M059J (cell line): ENCODE data around the gene UPF1. TPM values are rescaled to one million over a fixed set of nuclear protein-coding genes. Genes with fewer than 3 reads are reported as not detected.
A peak's percentile ranks its signal among the peaks of the same experiment; 100 is the strongest.
"Not testable (repeated sequence)": the region's sequence is repeated elsewhere in the genome, so short reads cannot be mapped to it uniquely, and the experiment has no call there.

ENCODE experiments used
- DNase-seq: peaks from one replicate; pipeline ENCODE4 v3.0.0-alpha.2; 2012; ENCODE audit warnings: low read depth
- total RNA-seq: library from RNA; depleted of rRNA; stranded (reverse); fragments of >200 nt; shearing (Covaris generic); gene quantifications from 2 replicates; pipeline ENCODE4 v1.2.3, GENCODE V29; 2014

Gene UPF1
- total RNA-seq, 1 experiment from 2014 or later: 131 TPM

DNA sequence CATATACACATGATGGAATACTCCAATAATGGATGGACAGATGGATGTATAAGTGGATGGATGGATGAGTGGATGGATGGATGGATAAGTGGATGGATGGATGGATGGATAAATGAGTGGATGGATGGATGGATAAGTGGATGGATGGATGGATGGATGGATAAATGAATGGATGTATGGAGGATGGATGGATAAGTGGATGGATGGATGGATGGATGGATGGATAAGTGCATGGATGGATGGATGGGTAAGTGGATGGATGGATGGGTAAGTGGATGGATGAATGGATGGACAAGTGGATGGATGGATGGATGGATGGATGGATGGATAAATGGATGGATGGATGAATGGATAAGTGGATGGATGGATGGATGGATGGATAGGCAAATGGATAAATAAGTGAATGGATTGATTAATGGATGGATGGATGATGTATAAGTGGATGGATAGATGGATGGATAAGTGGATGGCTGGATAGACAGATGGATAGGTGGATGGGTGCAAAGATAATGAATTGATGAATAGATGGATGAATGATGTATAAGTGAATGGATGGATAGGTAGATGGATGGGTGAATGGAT lies 32.3 kb upstream of the UPF1 start:
- no peak for DNase-seq

DNA sequence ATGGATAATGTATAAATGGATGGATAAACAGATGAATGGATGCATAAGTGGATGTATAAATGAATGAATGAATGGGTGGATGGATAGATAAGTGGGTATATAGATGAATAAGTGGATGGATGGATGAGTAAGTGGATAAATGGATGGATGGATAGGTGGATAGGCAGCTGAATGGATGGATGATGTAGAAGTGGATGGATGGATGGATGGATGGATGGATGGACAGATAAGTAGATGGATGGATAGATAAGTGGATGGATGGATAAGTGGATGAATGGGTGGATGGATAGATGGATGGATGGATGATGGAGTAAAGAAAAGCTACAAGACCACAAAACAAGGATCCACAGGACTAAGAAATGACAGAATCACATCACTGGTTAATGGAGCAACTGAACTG lies 31.7 kb upstream of the UPF1 start:
- DNase-seq: no peak

DNA sequence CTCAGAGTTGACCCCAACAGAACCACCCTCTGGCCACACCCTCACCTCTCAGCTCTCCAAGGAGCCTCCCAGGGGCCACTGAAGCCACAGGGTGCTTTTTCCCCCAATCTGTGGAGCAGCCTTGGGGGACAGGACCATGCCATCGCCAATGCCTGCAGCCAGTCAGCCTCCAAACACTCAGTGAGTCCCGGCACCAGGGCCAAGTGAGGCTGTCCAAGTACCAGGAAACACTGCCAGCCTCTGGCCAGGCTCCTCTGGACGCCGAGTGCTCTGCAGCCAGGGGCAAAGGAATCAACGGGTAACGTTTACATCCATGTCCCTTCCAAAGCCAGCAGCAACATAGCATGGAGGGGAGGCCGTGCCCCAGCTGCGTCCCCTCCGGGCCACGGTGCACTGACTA lies 31.1 kb upstream of the UPF1 start:
- no peak for DNase-seq

DNA sequence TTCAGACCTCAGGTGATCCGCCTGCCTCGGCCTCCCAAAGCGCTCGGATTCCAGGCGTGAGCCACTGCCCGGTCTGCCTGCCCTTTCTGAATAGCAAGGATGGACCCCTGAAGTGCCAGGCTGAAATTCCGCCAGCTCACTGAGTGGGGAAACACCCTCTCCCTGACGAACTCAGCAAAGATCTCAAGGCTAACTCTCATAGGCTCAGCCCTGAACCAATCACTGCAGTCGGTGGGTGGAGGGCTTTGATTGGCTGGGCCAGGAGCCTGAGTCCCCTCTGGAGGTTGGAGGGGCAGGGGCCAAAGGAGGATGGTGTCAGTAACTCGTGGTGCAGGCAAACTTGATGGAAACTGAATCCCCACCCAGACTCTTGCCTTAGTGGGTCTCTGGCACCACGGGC lies 29.4 kb upstream of the UPF1 start:
- DNase-seq: no peak

DNA sequence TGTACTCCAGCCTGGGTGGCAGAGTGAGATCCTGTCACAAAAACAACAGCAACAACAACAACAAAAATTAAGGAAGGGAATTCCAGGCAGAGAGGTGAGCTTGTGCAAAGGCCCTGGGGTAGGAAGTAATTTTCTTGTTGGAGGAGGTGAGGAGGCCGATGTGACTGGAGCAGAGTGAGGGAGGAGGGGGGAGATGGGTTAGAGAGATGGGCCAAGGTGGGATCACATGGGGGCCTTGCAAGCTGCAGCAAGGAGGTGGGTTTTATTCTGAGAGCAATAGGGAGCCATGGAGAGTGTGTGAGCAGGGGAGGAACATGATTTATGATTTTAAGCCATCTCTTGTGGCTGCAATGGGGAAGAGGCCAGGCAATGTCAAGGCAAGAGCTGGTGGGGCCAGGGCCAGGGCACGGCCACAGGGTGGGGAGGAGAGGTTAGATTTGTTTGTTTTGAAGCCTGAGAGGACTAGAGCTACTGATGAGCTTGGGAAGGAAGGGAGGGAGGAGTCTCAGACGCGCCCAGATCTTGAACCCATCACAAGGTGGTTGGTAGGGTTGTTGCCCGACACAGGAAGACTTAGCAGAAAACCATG lies 28.1 kb upstream of the UPF1 start:
- DNase-seq: no peak

DNA sequence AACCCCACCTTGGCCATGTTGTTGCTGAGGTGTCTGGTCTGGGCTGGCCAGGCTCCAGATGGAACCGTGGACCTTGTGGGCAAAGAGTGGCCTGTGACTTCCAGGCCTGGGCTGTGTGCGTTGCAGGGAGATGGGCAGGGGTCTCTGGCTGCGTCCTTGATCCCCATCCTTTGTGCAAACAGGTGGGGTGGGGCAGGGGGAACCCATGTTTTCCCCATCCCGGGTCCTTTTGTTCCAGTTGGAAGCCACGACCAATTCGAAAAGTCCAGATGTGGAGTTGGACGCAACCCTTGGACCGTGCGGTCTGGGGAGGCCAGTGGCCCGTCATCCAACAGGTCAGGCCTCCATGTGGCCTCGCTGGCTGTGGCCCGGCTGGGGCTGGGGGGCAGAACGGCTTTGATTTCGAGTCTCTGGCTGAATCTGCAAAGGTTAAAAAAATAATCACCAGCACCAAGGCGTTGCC lies 27.6 kb upstream of the UPF1 start:
- DNase-seq: no peak

DNA sequence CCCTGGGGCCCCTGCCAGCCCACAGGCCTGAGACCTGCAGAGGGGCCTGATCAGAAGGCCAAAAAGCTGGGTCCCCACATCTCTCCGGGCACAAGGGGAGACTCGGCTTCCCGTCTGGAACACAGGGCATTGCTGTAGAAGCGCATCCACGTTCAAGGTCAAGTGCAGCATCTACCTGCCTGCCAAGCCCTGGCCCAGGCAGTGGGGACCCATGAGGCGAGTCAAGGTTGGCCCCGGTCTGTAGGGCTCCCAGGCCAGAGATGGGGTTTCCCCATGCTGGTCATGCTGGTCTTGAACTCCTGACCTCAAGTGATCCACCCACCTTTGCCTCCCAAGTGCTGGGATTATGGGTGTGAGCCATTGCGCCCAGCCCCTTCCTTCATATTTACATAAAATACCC lies 27.1 kb upstream of the UPF1 start:
- no peak for DNase-seq

DNA sequence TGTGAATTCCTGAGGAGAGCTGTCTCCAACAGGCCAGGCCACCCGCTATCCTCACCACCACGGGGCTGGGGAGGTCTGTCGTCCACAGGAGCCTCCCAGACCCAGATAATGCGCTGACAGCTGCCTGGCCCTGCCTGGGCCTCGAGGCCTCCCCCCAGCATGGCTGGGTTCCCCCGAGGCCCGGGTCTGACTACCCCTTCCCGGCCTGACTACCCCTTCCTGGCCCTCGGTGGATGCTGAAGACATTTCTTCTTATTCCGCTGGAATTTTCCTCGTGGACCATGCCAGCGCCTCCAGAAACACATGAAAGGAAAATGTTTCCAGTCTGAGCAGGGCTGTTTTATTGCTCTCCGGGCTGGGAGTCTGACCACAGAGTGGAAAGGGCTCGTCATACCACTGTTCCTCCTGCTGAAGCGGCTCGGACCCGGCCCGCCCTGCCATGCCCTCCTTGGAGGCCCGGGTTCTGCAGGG lies 23.9 kb upstream of the UPF1 start:
- no peak for DNase-seq

DNA sequence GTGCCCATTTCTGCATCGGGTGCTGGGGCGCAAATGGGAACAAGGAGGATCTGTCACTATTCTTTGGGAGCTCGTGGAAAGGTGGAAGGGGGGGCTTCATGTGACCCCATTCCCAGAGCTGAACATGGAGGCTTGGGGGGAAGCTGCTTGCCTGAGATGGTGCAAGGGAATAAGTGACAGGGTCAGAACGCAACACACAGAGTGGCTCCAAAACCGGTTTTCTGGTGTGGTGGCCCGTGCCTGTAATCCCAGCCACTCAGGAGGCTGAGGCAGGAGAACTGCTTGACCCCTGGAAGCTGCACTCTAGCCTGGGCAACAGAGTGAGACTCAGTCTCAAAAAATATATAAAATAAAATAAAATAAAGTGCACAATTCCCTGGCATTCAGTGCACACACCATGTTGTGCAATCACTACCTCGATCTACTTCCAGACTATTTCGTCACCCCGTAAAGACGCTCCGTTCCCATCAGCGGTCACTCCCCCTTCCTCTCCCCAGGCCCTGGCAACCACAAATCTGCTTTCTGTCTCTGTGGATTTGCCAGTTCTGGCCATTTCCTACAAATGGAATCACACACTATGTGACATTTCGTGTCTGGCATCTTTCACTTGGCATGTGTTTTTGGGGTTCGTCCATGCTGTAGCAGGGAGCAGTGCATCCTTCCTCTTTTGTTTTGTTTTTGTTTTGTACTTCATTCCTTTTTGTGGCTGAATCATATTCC lies 22.4 kb upstream of the UPF1 start:
- peak; percentile 74 for DNase-seq

DNA sequence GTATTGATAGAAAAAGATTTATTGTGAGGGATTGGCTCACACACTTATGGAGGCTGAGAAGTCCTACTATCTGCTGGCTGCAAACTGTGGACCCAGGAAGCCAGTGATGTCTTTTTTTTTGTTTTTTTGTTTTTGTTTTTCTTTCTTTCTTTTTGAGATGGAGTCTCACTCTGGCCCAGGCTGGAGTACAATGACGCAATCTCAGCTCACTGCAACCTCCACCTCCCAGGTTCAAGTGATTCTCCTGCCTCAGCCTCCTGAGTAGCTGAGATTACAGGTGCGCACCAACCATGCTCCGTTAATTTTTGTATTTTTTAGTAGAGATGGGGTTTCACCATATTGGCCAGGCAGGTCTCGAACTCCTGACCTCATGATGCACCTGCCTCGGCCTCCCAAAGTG lies 20.1 kb upstream of the UPF1 start:
- DNase-seq: not testable (repeated sequence)

DNA sequence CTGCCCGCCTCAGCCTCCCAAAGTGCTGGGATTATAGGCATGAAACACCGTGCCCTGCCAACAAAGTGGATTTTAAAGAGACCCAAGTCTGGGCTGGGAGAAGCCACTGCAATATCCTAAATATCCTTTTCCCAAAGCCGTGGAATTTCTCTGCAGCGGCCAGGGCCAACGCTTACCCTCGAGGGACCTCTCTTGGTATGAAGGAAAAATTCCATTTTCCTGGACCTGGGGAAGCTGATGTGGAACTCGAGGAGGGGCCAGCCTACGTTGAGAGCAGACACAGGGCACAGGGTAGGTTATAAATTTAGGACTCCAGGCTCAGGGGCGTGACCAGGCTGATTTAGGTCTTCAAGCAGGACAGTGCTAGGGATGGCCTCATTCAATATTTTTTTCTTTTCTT lies 17.7 kb upstream of the UPF1 start:
- DNase-seq: no peak

DNA sequence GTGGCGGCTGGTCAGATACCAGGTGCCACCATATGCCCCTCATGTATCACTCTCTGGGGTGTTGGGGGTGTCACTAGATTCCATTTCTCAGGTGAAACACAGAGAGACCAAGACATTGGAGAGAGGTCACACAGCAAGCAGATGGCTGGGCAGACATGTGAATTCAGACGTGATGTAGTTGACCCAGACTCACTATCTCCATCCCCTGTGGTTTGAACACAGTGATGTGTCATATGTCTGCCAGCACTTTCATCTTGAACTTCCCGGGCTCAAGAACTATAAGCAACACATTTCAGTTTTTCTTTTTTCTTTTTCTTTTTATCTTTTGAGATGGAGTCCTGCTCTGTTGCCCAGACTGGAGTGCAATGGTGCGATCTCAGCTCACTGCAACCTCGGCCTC lies 16.1 kb upstream of the UPF1 start:
- no peak for DNase-seq

DNA sequence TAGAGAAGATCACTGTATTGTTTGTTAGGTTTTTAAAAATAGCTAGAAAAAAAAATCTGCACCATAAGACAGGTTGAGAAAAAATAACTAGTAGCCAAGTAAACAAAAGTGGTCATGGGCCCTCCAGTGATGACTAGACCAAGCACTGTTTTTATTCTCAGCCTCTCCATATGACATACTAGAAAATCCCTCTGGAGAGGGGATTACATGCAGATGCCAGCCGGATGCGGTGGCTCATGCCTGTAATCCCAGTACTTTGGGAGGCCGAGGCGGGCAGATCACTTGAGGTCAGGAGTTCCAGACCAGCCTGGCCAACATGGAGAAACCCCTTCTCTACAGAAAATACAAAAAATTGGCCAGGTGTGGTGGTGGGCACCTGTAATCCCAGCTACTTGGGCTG lies 15.1 kb upstream of the UPF1 start:
- not testable (repeated sequence) for DNase-seq

DNA sequence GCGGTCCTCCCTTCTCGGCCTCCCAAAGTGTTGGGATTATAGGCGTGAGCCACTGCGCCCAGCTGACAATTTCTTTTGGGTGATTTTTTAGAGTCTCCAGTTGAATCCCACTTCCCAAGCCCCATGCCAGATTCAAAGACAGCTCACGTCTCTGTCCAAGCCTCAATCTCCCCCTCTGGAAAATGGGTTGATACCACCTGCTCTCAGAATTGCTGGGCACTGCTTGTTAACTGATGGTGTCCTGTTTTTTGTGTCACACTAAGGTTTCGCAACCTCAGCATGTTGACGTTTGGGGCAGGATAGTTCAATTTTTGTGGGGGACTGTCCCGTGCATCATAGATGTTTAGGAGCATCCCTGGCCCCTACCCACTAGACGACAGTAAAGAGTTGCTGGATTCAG lies 14.2 kb upstream of the UPF1 start:
- DNase-seq: no peak

DNA sequence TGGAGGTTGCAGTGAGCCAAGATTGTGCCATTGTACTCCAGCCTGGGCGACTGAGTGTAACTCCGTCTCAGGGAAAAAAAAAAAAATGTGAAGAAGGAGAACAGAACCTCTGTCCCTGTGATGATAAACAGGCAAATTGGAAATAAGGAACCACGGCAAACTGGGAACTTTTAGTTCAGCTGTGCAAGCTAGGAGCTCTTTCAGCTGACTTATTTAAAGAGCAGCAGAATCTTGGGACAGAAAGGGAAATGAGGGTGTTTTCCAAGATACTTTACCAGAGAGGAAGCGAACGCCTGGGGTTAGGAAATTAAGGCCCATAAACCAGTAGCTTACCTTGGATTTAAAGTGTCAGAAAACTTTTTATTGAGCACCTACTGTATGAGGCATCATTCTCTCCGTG lies 3.0 kb upstream of the UPF1 start:
- no peak for DNase-seq

DNA sequence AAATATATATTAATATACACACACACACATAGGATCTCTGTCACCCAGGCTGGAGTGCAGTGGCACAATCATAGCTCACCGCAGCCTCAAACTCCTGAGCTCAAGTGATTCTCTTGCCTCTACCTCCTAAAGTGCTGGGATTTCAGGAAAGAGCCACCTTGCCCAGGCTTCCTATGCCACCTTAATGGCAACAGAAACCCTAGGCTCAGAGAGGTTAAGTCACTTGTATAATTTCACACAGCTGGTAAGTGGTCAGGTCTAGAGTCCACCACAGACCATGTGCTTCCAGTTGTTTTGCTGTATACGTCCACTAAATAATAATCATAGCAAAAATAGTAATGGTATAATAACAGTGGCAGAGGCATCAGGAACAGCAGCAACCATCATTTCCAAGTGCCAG lies 1.3 kb upstream of the UPF1 start:
- DNase-seq: no peak

DNA sequence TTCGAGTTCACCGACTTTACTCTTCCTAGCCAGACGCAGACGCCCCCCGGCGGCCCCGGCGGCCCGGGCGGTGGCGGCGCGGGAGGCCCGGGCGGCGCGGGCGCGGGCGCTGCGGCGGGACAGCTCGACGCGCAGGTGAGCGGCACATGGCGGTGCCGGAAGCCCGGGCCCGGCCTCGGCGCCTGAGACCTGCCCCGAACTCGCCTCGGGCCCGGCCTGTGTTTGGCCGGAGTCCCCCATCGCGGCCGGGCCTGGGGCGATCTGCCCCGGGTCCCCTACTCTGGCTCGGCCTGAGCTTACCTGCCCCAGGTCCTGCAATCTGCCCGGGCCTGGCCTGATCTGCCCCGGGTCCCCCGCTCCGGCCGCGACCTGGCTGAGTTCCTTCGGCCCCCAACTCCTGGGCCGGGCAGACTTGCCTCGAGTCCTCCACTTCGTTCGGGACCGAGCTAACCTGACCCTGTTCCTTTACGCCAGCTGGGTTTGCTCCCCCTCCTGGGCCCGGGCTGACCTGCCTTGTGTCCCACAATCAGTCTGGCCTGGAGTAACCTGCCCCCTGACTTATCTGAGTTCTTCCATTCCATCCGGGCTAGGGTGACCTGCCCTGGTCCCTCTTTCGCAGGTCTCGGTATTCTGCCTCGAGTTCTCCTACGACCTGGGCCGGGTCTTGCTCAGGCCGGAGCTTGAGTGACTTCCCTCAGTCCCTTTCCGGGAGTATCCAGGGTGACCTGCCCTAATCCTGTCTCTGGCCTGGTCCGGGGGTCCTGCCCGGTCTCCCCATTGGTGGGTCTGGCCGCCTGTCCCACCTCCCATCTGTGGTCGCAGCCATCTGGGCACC lies 764 bp downstream of the UPF1 start:
- peak; percentile 47 for DNase-seq

DNA sequence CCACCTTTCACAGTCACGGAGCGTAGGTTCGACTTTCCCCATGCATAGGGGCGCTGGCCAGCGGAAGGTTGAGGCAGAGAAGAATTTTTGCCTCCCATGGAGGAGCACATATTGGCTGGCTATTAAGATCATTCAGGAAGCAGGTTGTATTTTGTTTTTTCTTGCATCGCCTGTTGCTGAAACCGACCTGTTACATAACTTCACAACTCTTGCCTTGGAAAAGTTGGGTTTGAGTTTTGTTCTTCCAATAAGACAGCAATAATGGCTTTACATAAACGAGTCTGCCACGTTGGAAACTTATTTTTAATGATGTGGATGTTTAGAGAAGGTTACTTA lies 1.4 kb downstream of the UPF1 start:
- DNase-seq: no peak

DNA sequence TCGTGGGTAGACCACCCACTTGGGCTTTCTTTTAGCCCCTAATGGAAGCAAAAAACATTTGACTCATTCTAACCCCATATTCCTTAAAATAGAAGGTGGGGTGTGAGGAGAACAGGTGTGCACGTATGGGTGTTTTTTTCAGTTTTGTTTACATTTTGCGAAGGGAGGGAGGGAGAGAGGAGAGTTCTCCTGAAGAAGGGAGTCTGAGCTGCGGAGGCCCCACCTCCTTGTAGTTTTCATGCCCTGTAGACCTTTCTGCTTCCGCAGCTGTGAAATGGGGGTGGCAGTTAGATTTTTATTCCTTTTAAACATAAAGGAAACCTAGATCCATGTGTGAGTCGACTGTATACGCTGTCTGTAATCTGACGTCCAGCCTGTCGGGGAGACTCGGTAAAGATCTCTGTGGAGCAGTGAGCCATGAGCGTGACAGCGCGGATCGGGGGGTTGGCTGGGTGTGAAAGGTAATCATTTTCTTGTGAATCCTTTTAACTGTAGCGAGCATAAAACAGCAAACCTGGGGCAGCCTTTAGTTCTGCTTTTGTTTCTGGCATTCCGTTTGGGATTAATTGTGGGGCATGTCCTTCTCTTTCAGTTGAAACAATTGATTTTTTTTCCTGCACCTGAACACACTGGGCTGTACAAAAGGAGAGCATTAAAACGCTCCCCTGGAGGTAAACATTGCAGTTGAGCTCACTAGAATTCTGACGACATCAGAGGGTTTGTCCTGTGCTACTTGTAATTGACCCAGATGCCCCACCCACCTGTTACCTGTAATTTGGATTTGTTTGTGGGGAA lies 2.3 kb downstream of the UPF1 start:
- no peak for DNase-seq

DNA sequence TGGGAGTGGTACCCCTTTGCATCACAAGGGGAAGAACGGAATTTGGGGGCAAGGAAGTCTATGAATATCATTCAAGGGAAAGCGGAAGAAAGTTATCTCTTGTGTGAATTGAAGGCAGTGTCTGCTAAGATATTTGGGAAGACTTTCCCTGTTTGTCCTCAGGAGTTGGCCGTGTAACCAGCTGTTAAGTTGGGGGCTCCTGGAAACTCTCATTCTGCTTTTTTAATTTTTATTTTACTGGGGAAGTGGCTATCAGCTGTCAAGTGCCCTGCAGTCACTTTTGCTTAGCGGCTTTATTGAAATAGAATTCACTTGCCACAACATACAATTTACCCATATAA lies 2.9 kb downstream of the UPF1 start:
- no peak for DNase-seq

DNA sequence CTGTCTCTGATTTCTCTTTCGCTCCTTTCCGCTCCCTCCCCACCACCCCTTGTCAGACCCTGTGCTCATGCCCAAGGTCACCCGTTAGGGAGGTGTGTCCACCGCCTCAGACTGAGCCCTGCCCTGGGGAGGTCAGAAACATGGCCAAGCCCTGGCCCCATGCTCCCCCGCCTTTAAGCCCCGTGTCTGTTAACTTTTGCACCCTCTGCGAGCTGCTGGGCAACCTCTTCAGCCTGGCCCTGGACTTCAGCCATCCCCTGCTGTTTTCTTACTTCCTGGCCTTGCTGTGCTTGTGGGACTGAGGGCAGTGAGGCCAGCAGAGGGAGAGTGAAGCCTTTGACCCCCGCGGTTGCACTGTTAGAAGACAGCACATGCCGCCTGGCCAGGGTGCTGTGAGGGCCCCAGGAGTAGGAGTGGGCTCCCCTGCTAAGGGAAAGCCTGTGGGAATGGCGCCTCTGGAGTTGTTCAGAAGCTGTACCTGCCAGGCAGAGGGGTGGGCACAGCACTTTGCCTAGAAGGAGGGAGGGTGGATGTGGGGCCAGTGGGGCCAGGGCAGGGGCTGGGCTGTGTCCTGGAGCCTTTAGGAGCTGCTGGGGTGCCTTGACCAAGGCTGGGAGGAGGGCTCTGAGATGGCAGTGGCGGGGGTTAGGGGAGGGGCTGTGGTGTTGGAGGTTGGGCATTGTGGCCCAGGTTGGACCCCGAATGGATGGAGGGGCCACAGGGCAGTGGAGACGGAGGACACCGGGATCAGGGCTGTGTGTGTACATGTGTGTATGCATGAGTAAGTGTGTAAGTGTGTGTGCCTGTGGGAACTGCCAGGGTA lies 7.9 kb downstream of the UPF1 start:
- DNase-seq: peak; percentile 32
